C4-2B (cell line): ENCODE data around the gene NR4A1.

Experiments
- ZFX ChIP-seq: fragments of 450-650 bp; IDR thresholded peaks from 2 replicates; pipeline ENCODE4 v1.6.1; 2017
- TF ChIP-seq, protein P1 (sequence below): fragments of 450-650 bp; conservative IDR thresholded peaks from 2 replicates; pipeline ENCODE4 v1.5.1; 2017; ENCODE audit warnings: mild to moderate bottlenecking

DNA sequence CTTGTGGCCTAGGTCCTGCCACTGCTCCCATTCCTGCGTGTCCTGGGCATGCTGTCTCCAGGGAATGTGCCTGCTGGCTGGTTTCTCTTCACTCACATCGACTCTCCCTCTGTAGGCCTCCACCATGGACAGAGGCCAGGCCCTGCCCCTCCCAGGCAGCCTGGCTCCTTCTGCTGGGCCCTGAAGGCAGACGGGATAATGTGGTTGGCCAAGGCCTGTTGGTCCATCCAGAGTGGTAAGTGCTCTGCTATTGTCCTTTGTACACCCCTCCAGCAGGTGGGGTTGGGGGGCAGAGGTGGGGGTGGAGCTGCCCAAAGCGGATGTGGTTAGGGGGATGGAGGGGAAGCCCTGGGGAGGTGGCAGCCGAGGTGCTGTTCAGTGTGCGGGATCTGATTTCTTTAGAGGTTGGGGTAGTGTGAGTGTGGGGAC, 9.5 kb upstream of the NR4A1 start:
- TF ChIP-seq, protein P1, sequence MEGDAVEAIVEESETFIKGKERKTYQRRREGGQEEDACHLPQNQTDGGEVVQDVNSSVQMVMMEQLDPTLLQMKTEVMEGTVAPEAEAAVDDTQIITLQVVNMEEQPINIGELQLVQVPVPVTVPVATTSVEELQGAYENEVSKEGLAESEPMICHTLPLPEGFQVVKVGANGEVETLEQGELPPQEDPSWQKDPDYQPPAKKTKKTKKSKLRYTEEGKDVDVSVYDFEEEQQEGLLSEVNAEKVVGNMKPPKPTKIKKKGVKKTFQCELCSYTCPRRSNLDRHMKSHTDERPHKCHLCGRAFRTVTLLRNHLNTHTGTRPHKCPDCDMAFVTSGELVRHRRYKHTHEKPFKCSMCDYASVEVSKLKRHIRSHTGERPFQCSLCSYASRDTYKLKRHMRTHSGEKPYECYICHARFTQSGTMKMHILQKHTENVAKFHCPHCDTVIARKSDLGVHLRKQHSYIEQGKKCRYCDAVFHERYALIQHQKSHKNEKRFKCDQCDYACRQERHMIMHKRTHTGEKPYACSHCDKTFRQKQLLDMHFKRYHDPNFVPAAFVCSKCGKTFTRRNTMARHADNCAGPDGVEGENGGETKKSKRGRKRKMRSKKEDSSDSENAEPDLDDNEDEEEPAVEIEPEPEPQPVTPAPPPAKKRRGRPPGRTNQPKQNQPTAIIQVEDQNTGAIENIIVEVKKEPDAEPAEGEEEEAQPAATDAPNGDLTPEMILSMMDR: no peak
- TF ChIP-seq ZFX: no peak
